IgD-negative memory B cell (primary cell): Measurements from ENCODE around the gene SSH2. TPM values are rescaled to one million over a fixed set of nuclear protein-coding genes. Genes with fewer than 3 reads are reported as not detected.
A peak's percentile ranks its signal among the peaks of the same experiment; 100 is the strongest.

Experiments
- H3K27ac Mint-ChIP-seq, 3 donors: one replicate each; pipeline ENCODE4 v1.8.0; 2020 to 2022; ENCODE audit warnings: mild to moderate bottlenecking in 3 of 3, mixed read lengths in 3 of 3, moderate library complexity in 1 of 3
- H3K27me3 Mint-ChIP-seq: one replicate; pipeline ENCODE4 v1.8.0; 2021; ENCODE audit warnings: mixed read lengths
- H3K36me3 Mint-ChIP-seq: one replicate; pipeline ENCODE4 v1.8.0; 2020; ENCODE audit warnings: mild to moderate bottlenecking, mixed read lengths
- H3K4me1 Mint-ChIP-seq, 3 donors: one replicate each; pipeline ENCODE4 v1.8.0; 2020 to 2022; ENCODE audit warnings: mixed read lengths in 3 of 3, mild to moderate bottlenecking in 1 of 3
- H3K4me3 Mint-ChIP-seq, 4 donors: one replicate each; pipeline ENCODE4 v1.8.0; 2020 to 2022; ENCODE audit warnings: mild to moderate bottlenecking in 4 of 4, mixed read lengths in 4 of 4, moderate library complexity in 3 of 4
- H3K9me3 Mint-ChIP-seq, 3 donors: one replicate each; pipeline ENCODE4 v1.8.0; 2020 to 2021; ENCODE audit warnings: mixed read lengths in 3 of 3, mild to moderate bottlenecking in 1 of 3
- polyA plus RNA-seq: library from polyadenylated mRNA; unstranded; fragments of 300-500 nt; fragmentation: Illumina TruSeq; gene quantifications from one replicate; pipeline ENCODE4 v1.2.3, GENCODE V29; 2021

The SSH2 gene
- polyA plus RNA-seq, 1 donor from 2014 or later: 51.6 TPM

DNA sequence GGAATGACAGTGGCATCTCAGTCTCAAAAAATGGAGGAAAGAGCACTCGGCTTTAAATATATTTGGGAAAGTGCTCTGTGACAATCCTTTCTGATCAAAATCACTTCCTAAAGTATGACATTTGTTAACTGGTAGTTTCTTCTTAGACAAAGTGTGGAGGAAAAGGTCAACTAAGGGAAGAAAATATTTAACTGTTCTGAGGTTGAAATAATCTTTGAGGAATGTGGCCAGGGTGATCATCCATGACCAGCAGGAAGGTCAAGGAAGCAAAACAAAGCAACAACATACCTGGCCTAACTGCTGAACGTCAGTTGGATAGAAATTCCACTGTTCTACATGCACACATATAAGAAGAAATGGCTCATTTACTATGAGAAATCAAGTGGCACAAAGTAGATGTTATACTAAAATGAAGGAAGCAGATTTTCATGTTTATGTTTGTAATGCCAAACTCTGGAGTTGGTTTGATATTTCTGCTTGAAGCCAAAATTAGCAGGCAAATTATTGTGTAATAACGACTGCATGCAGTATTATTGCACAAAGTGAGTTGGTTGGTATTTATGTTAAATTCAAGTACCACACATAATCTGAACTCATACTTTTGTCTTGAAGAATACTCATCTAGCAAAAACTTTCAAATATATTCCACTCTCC lies 220.0 kb downstream of the SSH2 start:
- peaks cover 0 to 5% (median 0%) of the 10 kb centered on the region in 3 donors for H3K9me3 Mint-ChIP-seq
- H3K4me3 Mint-ChIP-seq: peak overlapping the region in 2 of 4 donors; percentile 6 to 61
- peaks cover 58 to 73% (median 59%) of the 10 kb centered on the region in 3 donors for H3K4me1 Mint-ChIP-seq
- peaks cover 7% of the 10 kb centered on the region for H3K36me3 Mint-ChIP-seq
- H3K27me3 Mint-ChIP-seq: no peaks in the 10 kb centered on the region
- peak overlapping the region; percentile 32 to 74 (median 49) for H3K27ac Mint-ChIP-seq

GRCh38 chr17:29707212-29707571 lies 222.8 kb downstream of the SSH2 start:
- Mint-ChIP-seq H3K27ac (peak overlapping the region; percentile 99 to 100 (median 99)), H3K4me3 (peak overlapping the region; percentile 81 to 97 (median 93)), H3K9me3 (peaks cover 0 to 5% (median 0%) of the 10 kb centered on the region in 3 donors), H3K36me3 (peaks cover 8% of the 10 kb centered on the region), H3K4me1 (peaks cover 44 to 73% (median 51%) of the 10 kb centered on the region in 3 donors), H3K27me3 (no peaks in the 10 kb centered on the region)

- H3K36me3 Mint-ChIP-seq: peaks cover 7% of the 10 kb centered on the region
- H3K9me3 Mint-ChIP-seq: peaks cover 0 to 5% (median 0%) of the 10 kb centered on the region in 3 donors
- H3K4me3 Mint-ChIP-seq: peak overlapping the region; percentile 81 to 97 (median 93)
- no peaks in the 10 kb centered on the region for H3K27me3 Mint-ChIP-seq
- peak overlapping the region; percentile 99 to 100 (median 99) for H3K27ac Mint-ChIP-seq
- H3K4me1 Mint-ChIP-seq: peaks cover 35 to 61% (median 40%) of the 10 kb centered on the region in 3 donors
Observed at GRCh38 chr17:29706045-29706431, 224.0 kb downstream of the SSH2 start.

DNA sequence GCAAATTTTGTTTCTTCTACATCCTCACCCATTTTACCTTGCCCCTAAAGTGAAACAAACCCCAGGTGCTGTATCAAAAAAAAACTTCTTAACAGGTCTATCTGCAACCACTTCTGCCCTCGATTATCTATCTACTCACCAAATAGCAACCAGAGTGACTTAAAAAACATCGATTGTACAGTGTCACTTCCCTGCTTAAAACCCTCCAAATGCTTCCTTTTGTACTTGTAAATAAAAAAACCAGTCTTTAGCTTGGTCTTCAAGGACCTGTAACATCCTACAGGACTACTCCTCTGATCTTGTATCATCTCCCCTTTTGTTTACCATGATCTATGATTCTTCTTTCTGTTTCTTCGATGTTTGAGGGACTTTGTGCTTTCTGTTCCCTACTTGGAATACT lies 224.6 kb downstream of the SSH2 start:
- peak overlapping the region; percentile 99 to 100 (median 99) for H3K27ac Mint-ChIP-seq
- H3K27me3 Mint-ChIP-seq: no peaks in the 10 kb centered on the region
- peak overlapping the region; percentile 39 to 91 (median 72) for H3K4me3 Mint-ChIP-seq
- peaks cover 31 to 57% (median 35%) of the 10 kb centered on the region in 3 donors for H3K4me1 Mint-ChIP-seq
- H3K9me3 Mint-ChIP-seq: peaks cover 0 to 5% (median 0%) of the 10 kb centered on the region in 3 donors
- H3K36me3 Mint-ChIP-seq: peaks cover 9% of the 10 kb centered on the region

GRCh38 chr17:29699283-29699682 lies 230.7 kb downstream of the SSH2 start:
- Mint-ChIP-seq H3K4me1 (peaks cover 15 to 46% (median 29%) of the 10 kb centered on the region in 3 donors), H3K36me3 (peaks cover 6% of the 10 kb centered on the region), H3K27ac (peak overlapping the region; percentile 43 to 69 (median 53)), H3K27me3 (no peaks in the 10 kb centered on the region), H3K9me3 (no peaks in the 10 kb centered on the region), H3K4me3 (no peak overlapping the region)

DNA sequence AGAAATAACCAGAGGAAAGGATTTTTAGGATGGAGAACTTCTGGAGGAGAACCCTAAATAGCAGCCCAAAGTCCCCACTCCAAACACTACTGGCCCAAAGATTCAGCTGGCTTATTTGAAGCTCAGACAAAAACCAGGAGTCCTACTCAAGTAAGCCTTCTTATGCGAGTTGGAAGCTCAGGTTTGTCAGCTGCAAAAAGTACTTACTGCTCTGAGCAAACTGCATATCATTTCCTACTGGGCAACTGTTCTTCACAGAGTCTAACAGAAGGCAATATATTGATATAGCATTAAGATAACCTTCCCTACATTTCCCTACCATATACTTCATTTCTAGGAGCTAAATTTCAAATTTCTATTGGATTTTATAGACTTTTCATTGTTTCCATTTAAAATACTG lies 231.2 kb downstream of the SSH2 start:
- H3K9me3 Mint-ChIP-seq: no peaks in the 10 kb centered on the region
- H3K27me3 Mint-ChIP-seq: no peaks in the 10 kb centered on the region
- no peak overlapping the region for H3K4me3 Mint-ChIP-seq
- H3K4me1 Mint-ChIP-seq: peaks cover 11 to 41% (median 26%) of the 10 kb centered on the region in 3 donors
- peak overlapping the region; percentile 43 to 87 (median 69) for H3K27ac Mint-ChIP-seq
- H3K36me3 Mint-ChIP-seq: peaks cover 6% of the 10 kb centered on the region

- peaks cover 6% of the 10 kb centered on the region for H3K36me3 Mint-ChIP-seq
- peak overlapping the region; percentile 10 to 87 (median 43) for H3K27ac Mint-ChIP-seq
- no peak overlapping the region for H3K4me3 Mint-ChIP-seq
- H3K9me3 Mint-ChIP-seq: no peaks in the 10 kb centered on the region
- peaks cover 11 to 41% (median 26%) of the 10 kb centered on the region in 3 donors for H3K4me1 Mint-ChIP-seq
- no peaks in the 10 kb centered on the region for H3K27me3 Mint-ChIP-seq
Observed at GRCh38 chr17:29698019-29698777, 231.8 kb downstream of the SSH2 start.

- no peaks in the 10 kb centered on the region for H3K27me3 Mint-ChIP-seq
- peak overlapping the region; percentile 10 to 33 (median 28) for H3K27ac Mint-ChIP-seq
- peaks cover 4% of the 10 kb centered on the region for H3K36me3 Mint-ChIP-seq
- H3K9me3 Mint-ChIP-seq: no peaks in the 10 kb centered on the region
- H3K4me3 Mint-ChIP-seq: no peak overlapping the region
- H3K4me1 Mint-ChIP-seq: peaks cover 8 to 35% (median 22%) of the 10 kb centered on the region in 3 donors
Observed at GRCh38 chr17:29697371-29697770, 232.7 kb downstream of the SSH2 start.

DNA sequence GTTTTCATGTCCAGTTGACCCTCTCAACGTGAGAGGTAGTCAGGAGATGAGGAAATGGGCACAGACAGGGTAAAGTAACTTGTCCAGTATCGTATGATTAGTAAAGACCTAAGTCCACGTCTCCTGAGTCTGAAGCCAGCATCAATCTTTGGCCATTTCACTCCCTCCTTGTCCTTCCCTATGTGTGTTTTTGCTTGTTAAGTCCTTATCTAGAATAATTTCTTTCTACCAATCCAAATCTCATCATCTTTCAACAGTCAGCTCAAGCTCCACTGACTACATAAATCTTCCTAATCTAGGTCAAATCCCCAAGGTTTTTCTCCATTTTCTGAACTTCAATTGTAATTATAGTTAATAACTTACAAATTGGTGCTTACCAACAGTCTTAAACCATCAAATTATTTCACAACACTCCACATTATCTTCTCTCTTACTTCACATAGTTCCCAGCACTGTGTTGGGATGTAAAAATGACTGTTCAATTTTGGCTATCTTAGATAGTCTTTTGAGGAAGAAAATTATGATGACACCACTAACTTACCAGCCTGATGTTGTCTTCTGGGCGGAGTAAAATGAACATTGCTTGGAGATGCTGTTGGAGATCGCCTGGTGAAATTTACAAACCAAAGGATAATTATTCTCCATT lies 235.0 kb downstream of the SSH2 start:
- no peaks in the 10 kb centered on the region for H3K27me3 Mint-ChIP-seq
- H3K36me3 Mint-ChIP-seq: no peaks in the 10 kb centered on the region
- peak overlapping the region in 2 of 3 donors; percentile 13 to 59 for H3K27ac Mint-ChIP-seq
- no peak overlapping the region for H3K4me3 Mint-ChIP-seq
- peaks cover 11 to 29% (median 28%) of the 10 kb centered on the region in 3 donors for H3K4me1 Mint-ChIP-seq
- no peaks in the 10 kb centered on the region for H3K9me3 Mint-ChIP-seq

GRCh38 chr17:29693751-29694150 lies 236.3 kb downstream of the SSH2 start:
- Mint-ChIP-seq H3K36me3 (no peaks in the 10 kb centered on the region), H3K4me1 (peaks cover 13 to 20% (median 18%) of the 10 kb centered on the region in 3 donors), H3K4me3 (no peak overlapping the region), H3K27ac (peak overlapping the region in 1 of 3 donors; percentile 71), H3K27me3 (no peaks in the 10 kb centered on the region), H3K9me3 (no peaks in the 10 kb centered on the region)

DNA sequence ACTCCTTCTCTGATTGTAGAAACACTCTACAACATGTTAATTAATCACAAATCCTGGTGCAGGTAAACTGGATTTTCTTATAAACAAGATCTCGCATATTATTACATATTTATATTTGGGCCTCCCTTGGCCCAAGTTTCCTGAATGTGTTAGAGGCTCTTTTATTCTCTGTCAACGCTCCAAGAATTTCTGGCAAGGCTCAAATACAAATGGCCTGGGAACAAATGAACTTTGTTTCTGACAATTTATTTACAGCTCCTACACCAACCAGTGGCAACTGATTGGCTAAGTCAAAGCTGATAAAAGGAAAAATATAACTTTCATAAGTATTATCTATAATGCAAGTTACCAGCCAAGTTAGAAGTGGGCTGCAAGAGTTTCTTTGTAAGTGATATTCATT lies 242.4 kb downstream of the SSH2 start:
- Mint-ChIP-seq H3K27me3 (no peaks in the 10 kb centered on the region), H3K27ac (peak overlapping the region in 1 of 3 donors; percentile 48), H3K4me1 (peaks cover 12 to 16% (median 13%) of the 10 kb centered on the region in 3 donors), H3K9me3 (no peaks in the 10 kb centered on the region), H3K4me3 (no peak overlapping the region), H3K36me3 (peaks cover 3% of the 10 kb centered on the region)

GRCh38 chr17:29686993-29687590 lies 242.9 kb downstream of the SSH2 start:
- H3K4me1 Mint-ChIP-seq: peaks cover 17 to 21% (median 18%) of the 10 kb centered on the region in 3 donors
- H3K9me3 Mint-ChIP-seq: no peaks in the 10 kb centered on the region

GRCh38 chr17:29683481-29683880 lies 246.5 kb downstream of the SSH2 start:
- H3K27ac Mint-ChIP-seq: peak overlapping the region; percentile 64 to 78 (median 73)
- H3K9me3 Mint-ChIP-seq: no peaks in the 10 kb centered on the region
- no peak overlapping the region for H3K4me3 Mint-ChIP-seq
- no peaks in the 10 kb centered on the region for H3K27me3 Mint-ChIP-seq
- H3K36me3 Mint-ChIP-seq: peaks cover 7% of the 10 kb centered on the region
- H3K4me1 Mint-ChIP-seq: peaks cover 13 to 25% (median 15%) of the 10 kb centered on the region in 3 donors

More at GRCh38 chr17:29686993-29687590, 242.9 kb downstream of the SSH2 start:
- no peak overlapping the region for H3K4me3 Mint-ChIP-seq
- H3K27me3 Mint-ChIP-seq: no peaks in the 10 kb centered on the region
- peak overlapping the region; percentile 48 to 59 (median 53) for H3K27ac Mint-ChIP-seq
- H3K36me3 Mint-ChIP-seq: peaks cover 3% of the 10 kb centered on the region

DNA sequence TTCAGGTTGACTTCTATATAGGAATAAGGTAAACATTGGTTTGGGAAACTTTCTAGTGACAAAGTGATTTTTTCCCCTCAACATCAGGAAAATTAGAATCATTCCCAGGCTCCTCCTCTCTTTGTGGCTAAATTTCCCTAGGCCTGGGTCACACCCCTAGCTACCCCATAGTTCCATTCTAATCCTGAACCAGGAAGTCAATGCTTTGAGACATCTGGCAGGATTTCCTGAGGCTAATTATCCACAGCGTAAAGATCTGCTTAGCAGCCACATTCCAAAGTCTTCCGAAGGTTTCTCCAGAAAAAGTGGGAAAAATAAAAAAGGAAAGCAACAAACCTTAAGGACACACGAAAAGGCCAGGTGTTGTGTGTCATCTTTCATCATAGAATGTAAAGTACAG lies 247.0 kb downstream of the SSH2 start:
- Mint-ChIP-seq H3K4me3 (no peak overlapping the region), H3K27me3 (no peaks in the 10 kb centered on the region), H3K27ac (peak overlapping the region; percentile 16 to 78 (median 64)), H3K4me1 (peaks cover 13 to 25% (median 15%) of the 10 kb centered on the region in 3 donors), H3K36me3 (peaks cover 7% of the 10 kb centered on the region), H3K9me3 (no peaks in the 10 kb centered on the region)
